Parathyroid adenoma (tissue), 2 donors: ENCODE results near the gene TNRC18.

Experiments used
- H2AFZ ChIP-seq: fragments of 300-600 bp; sonication (generic); one replicate; pipeline ENCODE4 v1.7.0; 2017; ENCODE audit warnings: antibody characterized with exemption, mild to moderate bottlenecking
- H3K27ac ChIP-seq: fragments of 300-600 bp; sonication (generic); one replicate; pipeline ENCODE4 v1.7.0; 2017
- H3K27me3 ChIP-seq: fragments of 300-600 bp; sonication (generic); one replicate; pipeline ENCODE4 v1.7.0; 2017; ENCODE audit warnings: low read length; ENCODE audit not compliant: control insufficient read depth, insufficient read depth
- H3K36me3 ChIP-seq: fragments of 300-600 bp; sonication (generic); one replicate; pipeline ENCODE4 v1.7.0; 2017; ENCODE audit warnings: low read length; ENCODE audit not compliant: control insufficient read depth, insufficient read depth
- H3K4me1 ChIP-seq: fragments of 300-600 bp; sonication (generic); one replicate; pipeline ENCODE4 v1.7.0; 2017; ENCODE audit warnings: control low read depth
- H3K4me2 ChIP-seq: fragments of 300-600 bp; sonication (generic); one replicate; pipeline ENCODE4 v1.7.0; 2017; ENCODE audit warnings: low read length
- H3K4me3 ChIP-seq: fragments of 300-600 bp; sonication (generic); one replicate; pipeline ENCODE4 v1.7.0; 2017; ENCODE audit warnings: low read depth, low read length
- H3K79me2 ChIP-seq: fragments of 300-600 bp; sonication (generic); one replicate; pipeline ENCODE4 v1.7.0; 2017; ENCODE audit warnings: control low read depth
- H3K9ac ChIP-seq: fragments of 300-600 bp; sonication (generic); one replicate; pipeline ENCODE4 v1.7.0; 2017; ENCODE audit warnings: mild to moderate bottlenecking
- H3K9me3 ChIP-seq: fragments of 300-600 bp; sonication (generic); one replicate; pipeline ENCODE4 v1.7.0; 2017; ENCODE audit warnings: low read length; ENCODE audit not compliant: control insufficient read depth
- CTCF ChIP-seq: fragments of 300-600 bp; sonication (generic); IDR thresholded peaks from one replicate; pipeline ENCODE4 v1.7.0; 2017; ENCODE audit warnings: antibody characterized with exemption, mild to moderate bottlenecking
- donor health status: primary hyperparathyroidism.

TNRC18 gene

GRCh38 chr7:5429857-5430611 lies 6.4 kb upstream of the TNRC18 start:
- TF ChIP-seq CTCF, result no peak
- Histone ChIP-seq H3K27me3 (no peaks in the 10 kb centered on the region), H3K9ac (peak overlapping the region; percentile 87), H3K9me3 (no peaks in the 10 kb centered on the region), H3K4me2 (peak overlapping the region; percentile 92), H3K4me3 (peak overlapping the region; percentile 97), H3K4me1 (peaks cover 17% of the 10 kb centered on the region), H3K27ac (peak overlapping the region; percentile 99), H2AFZ (peak overlapping the region; percentile 72), H3K79me2 (peaks cover 47% of the 10 kb centered on the region), H3K36me3 (no peaks in the 10 kb centered on the region)

GRCh38 chr7:5429253-5429856 lies 5.7 kb upstream of the TNRC18 start:
- Histone ChIP-seq H3K9me3 (no peaks in the 10 kb centered on the region), H3K4me1 (peaks cover 17% of the 10 kb centered on the region), H3K27me3 (no peaks in the 10 kb centered on the region), H2AFZ (peak overlapping the region; percentile 72), H3K9ac (peak overlapping the region; percentile 87), H3K79me2 (peaks cover 45% of the 10 kb centered on the region), H3K36me3 (no peaks in the 10 kb centered on the region), H3K27ac (peak overlapping the region; percentile 99), H3K4me3 (peak overlapping the region; percentile 97), H3K4me2 (peak overlapping the region; percentile 92)
- no peak for TF ChIP-seq CTCF

DNA sequence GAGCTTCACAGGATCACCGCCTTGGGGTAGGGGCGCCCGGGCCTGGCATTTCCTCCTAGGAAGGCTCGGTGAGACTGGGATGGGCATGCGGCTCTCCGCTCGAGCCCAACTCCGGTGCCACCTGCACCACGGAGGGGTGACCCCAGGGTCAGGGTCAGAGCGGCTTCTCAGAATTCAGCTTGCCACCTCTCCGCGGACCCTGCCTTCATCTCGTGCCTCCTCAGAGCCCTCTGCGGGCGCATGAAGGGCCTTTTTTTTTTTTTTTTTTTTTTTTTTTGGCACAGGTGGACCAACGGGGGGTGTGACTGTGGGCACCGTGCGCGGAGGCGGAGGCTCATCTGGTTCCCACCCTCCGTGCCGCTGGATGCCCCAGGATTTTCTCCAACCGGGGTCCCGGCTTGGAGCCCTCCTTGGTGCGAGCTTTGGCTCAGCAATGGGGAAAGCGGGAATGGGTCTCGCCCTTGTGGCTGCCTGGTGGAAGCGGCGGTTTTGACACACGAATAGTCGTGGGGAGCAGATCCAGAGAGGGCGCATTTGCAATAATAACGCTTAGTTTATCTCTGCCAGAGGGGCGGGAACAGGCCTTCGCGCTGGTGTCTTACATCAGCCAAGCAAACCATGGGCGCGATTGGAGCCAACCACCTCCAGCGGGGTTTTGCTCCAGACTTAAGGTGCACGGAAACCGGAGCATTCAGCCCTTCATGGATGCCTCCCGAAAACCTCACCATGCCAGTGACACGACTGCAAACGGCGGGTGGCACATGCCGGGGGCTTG lies 5.0 kb upstream of the TNRC18 start:
- H3K4me2 ChIP-seq, result peak overlapping the region; percentile 92
- peak overlapping the region; percentile 72 for H2AFZ ChIP-seq
- peak overlapping the region; percentile 99 for H3K27ac ChIP-seq
- H3K27me3 ChIP-seq, result no peaks in the 10 kb centered on the region
- peak overlapping the region; percentile 97 for H3K4me3 ChIP-seq
- peaks cover 17% of the 10 kb centered on the region for H3K4me1 ChIP-seq
- H3K9me3 ChIP-seq, result no peaks in the 10 kb centered on the region
- H3K79me2 ChIP-seq, result peaks cover 45% of the 10 kb centered on the region
- no peak for TF ChIP-seq CTCF
- H3K9ac ChIP-seq, result peak overlapping the region; percentile 81
- H3K36me3 ChIP-seq, result no peaks in the 10 kb centered on the region

GRCh38 chr7:5426226-5426475 lies 2.5 kb upstream of the TNRC18 start:
- H3K4me3 ChIP-seq, result peak overlapping the region; percentile 97
- no peaks in the 10 kb centered on the region for H3K27me3 ChIP-seq
- H3K9me3 ChIP-seq, result no peaks in the 10 kb centered on the region
- TF ChIP-seq CTCF, result no peak
- peak overlapping the region; percentile 35 for H2AFZ ChIP-seq
- peaks cover 17% of the 10 kb centered on the region for H3K4me1 ChIP-seq
- no peaks in the 10 kb centered on the region for H3K36me3 ChIP-seq
- H3K9ac ChIP-seq, result peak overlapping the region; percentile 92
- peak overlapping the region; percentile 92 for H3K4me2 ChIP-seq
- peaks cover 37% of the 10 kb centered on the region for H3K79me2 ChIP-seq
- peak overlapping the region; percentile 99 for H3K27ac ChIP-seq
